ENCODE measurements around the gene HM13. TPM values are rescaled to one million over a fixed set of nuclear protein-coding genes. Genes with fewer than 3 reads are reported as not detected.
"Not testable (repeated sequence)": the region's sequence is repeated elsewhere in the genome, so short reads cannot be mapped to it uniquely, and the experiment has no call there.

Gene HM13, protein sequence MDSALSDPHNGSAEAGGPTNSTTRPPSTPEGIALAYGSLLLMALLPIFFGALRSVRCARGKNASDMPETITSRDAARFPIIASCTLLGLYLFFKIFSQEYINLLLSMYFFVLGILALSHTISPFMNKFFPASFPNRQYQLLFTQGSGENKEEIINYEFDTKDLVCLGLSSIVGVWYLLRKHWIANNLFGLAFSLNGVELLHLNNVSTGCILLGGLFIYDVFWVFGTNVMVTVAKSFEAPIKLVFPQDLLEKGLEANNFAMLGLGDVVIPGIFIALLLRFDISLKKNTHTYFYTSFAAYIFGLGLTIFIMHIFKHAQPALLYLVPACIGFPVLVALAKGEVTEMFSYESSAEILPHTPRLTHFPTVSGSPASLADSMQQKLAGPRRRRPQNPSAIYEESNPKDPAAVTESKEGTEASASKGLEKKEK
- total RNA-seq, result 181 and 193 TPM in 2 replicates

GRCh38 chr20:31514154-31515071 is at the start of gene HM13:
HM13 (plus strand) TSS chr20:31514442; CDS start chr20:31514552, 110 bp downstream.
- H3K27me3 Mint-ChIP-seq, result no peaks in the 10 kb centered on the region
- H3K9me3 Mint-ChIP-seq, result no peaks in the 10 kb centered on the region
- peak; percentile 97 for DNase-seq
- H3K27ac Mint-ChIP-seq, result peak within 1 kb of the TSS; percentile 45
- no peak within 1 kb of the TSS for H3K4me3 Mint-ChIP-seq
- H3K36me3 Mint-ChIP-seq (ENCODE audit: low read depth), result peaks cover 9% of the 10 kb centered on the region
- H3K4me1 Mint-ChIP-seq, result peaks cover 10% of the 10 kb centered on the region
- intact Hi-C loops (cut with micrococcal nuclease), result loop anchor here (1.0 to 10.0 kb wide), 4 partner anchors 50 to 208 kb away; partner anchors contain the start of genes BCL2L1 and ID1

- H3K36me3 Mint-ChIP-seq (ENCODE audit: low read depth); H3K9me3 Mint-ChIP-seq; H3K4me3 Mint-ChIP-seq; H3K27ac Mint-ChIP-seq; DNase-seq; H3K4me1 Mint-ChIP-seq; intact Hi-C loops (cut with micrococcal nuclease): not testable (repeated sequence)
- H3K27me3 Mint-ChIP-seq, result peaks cover 15% of the 10 kb centered on the region
These were observed 43.3 kb upstream of the HM13 start for GRCh38 chr20:31470946-31471345.

GRCh38 chr20:31472395-31473330 is 41.6 kb upstream of the HM13 start:
- Mint-ChIP-seq H3K36me3 (ENCODE audit: low read depth) (no peaks in the 10 kb centered on the region), H3K4me1 (peaks cover 6% of the 10 kb centered on the region), H3K27ac (no peak overlapping the region), H3K27me3 (peaks cover 30% of the 10 kb centered on the region), H3K9me3 (peaks cover 3% of the 10 kb centered on the region), H3K4me3 (no peak overlapping the region)
- intact Hi-C loops (cut with micrococcal nuclease), result no loop called here
- no peak for DNase-seq

GRCh38 chr20:31473331-31474096 is 40.7 kb upstream of the HM13 start:
- peaks cover 3% of the 10 kb centered on the region for H3K9me3 Mint-ChIP-seq
- no peak overlapping the region for H3K4me3 Mint-ChIP-seq
- peaks cover 32% of the 10 kb centered on the region for H3K27me3 Mint-ChIP-seq
- H3K4me1 Mint-ChIP-seq, result peaks cover 6% of the 10 kb centered on the region
- DNase-seq, result no peak
- intact Hi-C loops (cut with micrococcal nuclease), result no loop called here
- H3K27ac Mint-ChIP-seq, result no peak overlapping the region
- H3K36me3 Mint-ChIP-seq (ENCODE audit: low read depth), result no peaks in the 10 kb centered on the region

GRCh38 chr20:31474097-31474436 is 40.2 kb upstream of the HM13 start:
- H3K4me1 Mint-ChIP-seq, result peaks cover 6% of the 10 kb centered on the region

DNA sequence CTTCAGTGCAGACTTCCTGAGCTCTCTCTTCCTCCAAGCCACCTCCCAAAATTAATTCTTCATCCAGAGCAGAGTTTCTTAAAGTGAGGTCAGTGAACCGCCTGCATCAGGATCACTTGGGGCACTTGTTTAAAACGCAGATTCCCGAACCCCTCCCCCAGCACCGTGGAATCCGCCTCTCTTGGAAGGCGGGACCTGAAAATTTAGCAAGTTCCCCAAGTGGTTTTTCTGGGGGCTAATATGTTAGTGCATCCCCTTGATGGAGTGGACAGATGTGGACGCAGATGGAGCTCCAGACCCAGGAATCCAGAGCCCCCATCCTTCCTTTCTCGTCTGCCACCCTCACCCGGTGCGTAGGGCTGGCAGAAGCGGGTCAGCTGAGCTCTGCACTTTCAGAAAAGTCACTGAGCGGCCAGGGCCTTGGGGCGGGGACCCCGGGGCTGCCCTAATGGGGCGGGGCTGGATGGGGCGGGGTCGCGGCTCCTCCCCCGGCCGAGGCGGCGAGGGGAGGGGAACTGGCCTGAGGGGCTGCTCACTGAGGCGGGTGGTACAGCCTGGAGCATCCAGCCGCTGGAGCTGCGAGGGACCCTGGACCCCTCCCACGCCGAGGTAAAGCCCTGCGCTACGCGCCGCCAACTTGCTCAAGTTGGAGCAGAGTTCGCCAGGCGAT is 39.3 kb upstream of the HM13 start, which contains the start of the genes DEFB124 and REM1:
DEFB124 (minus strand) TSS at position 370 of the 670 bp plus-strand sequence. CDS start 2,114 bp downstream, outside the sequence.
REM1 (plus strand) TSS at position 531 of the 670 bp plus-strand sequence. CDS start 1,158 bp downstream, outside the sequence.
- H3K4me3 Mint-ChIP-seq, result peak within 1 kb of the TSS; percentile 7
- peaks cover 3% of the 10 kb centered on the region for H3K9me3 Mint-ChIP-seq
- DNase-seq, result no peak
- no peak within 1 kb of the TSS for H3K27ac Mint-ChIP-seq
- peaks cover 32% of the 10 kb centered on the region for H3K27me3 Mint-ChIP-seq
- no peaks in the 10 kb centered on the region for H3K36me3 Mint-ChIP-seq (ENCODE audit: low read depth)
- H3K4me1 Mint-ChIP-seq, result peaks cover 6% of the 10 kb centered on the region
- intact Hi-C loops (cut with micrococcal nuclease), result no loop called here

More at GRCh38 chr20:31474097-31474436, 40.2 kb upstream of the HM13 start:
- Mint-ChIP-seq H3K4me3 (no peak overlapping the region), H3K36me3 (ENCODE audit: low read depth) (no peaks in the 10 kb centered on the region), H3K9me3 (peaks cover 3% of the 10 kb centered on the region), H3K27ac (no peak overlapping the region), H3K27me3 (peaks cover 32% of the 10 kb centered on the region)
- intact Hi-C loops (cut with micrococcal nuclease), result no loop called here
- DNase-seq, result no peak

- DNase-seq, result no peak
- intact Hi-C loops (cut with micrococcal nuclease), result no loop called here
- peaks cover 3% of the 10 kb centered on the region for H3K9me3 Mint-ChIP-seq
- H3K36me3 Mint-ChIP-seq (ENCODE audit: low read depth), result no peaks in the 10 kb centered on the region
- H3K27ac Mint-ChIP-seq, result no peak overlapping the region
- H3K4me3 Mint-ChIP-seq, result no peak overlapping the region
- H3K27me3 Mint-ChIP-seq, result peaks cover 32% of the 10 kb centered on the region
- H3K4me1 Mint-ChIP-seq, result peaks cover 6% of the 10 kb centered on the region
These were observed 38.6 kb upstream of the HM13 start for GRCh38 chr20:31475472-31476293.

DNA sequence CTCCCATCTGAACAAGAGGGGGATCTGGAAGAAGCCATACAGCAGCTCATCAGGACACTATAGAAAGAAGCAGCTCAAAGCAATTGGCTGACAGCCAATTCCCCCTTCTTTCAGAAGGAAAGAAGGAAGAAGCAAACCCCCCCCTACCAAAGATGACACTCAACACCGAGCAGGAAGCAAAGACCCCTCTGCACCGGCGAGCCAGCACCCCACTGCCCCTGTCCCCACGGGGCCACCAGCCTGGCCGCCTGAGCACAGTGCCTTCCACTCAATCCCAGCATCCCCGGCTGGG is 38.0 kb upstream of the HM13 start:
- H3K36me3 Mint-ChIP-seq (ENCODE audit: low read depth), result no peaks in the 10 kb centered on the region
- intact Hi-C loops (cut with micrococcal nuclease), result no loop called here
- H3K9me3 Mint-ChIP-seq, result peaks cover 3% of the 10 kb centered on the region
- H3K27ac Mint-ChIP-seq, result no peak overlapping the region
- H3K4me1 Mint-ChIP-seq, result peaks cover 6% of the 10 kb centered on the region
- no peak for DNase-seq
- H3K4me3 Mint-ChIP-seq, result no peak overlapping the region
- peaks cover 32% of the 10 kb centered on the region for H3K27me3 Mint-ChIP-seq

DNA sequence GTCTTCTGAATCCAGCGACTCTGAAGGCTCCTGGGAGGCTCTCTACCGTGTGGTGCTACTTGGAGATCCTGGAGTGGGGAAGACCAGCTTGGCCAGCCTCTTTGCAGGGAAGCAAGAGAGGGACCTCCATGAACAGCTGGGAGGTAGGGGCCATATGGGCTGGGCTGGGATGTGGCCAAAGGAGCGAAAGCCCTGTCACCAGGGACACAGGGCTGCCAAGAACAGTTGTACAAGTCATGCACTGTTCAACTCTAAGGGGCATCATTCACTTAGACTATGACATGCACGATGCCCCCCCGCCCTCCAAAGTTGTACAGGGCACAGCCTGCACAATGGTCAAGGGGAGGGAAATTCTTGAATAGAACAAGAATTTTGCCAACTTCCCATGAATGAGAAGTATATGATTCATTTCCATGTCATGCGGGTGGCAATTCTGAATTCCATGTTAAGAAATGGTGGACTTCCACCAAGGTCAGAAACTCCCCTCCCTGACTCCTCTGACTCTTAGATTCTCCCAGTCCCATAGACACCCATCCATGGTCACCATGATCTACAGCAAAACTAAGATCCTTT is 37.5 kb upstream of the HM13 start:
- Mint-ChIP-seq H3K36me3 (ENCODE audit: low read depth) (no peaks in the 10 kb centered on the region), H3K4me1 (peaks cover 6% of the 10 kb centered on the region), H3K27me3 (peaks cover 34% of the 10 kb centered on the region), H3K9me3 (peaks cover 3% of the 10 kb centered on the region), H3K27ac (no peak overlapping the region), H3K4me3 (no peak overlapping the region)
- DNase-seq, result no peak
- intact Hi-C loops (cut with micrococcal nuclease), result no loop called here

DNA sequence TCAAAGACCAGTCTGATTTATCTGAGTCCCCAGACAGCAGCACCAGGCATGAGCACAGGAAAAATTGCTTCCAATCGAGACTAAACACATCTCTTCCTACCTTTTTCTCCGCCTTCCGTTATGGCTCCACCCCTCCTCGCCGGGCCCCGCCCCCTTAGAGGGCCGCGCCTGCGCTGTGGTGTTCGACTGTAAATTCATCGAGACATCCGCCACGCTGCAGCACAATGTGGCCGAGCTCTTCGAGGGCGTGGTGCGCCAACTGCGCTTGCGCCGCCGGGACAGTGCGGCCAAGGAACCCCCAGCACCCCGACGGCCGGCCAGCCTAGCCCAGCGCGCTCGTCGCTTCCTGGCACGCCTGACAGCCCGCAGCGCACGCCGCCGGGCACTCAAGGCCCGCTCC is 30.2 kb upstream of the HM13 start:
- intact Hi-C loops (cut with micrococcal nuclease), result no loop called here
- H3K4me1 Mint-ChIP-seq, result peaks cover 3% of the 10 kb centered on the region

DNA sequence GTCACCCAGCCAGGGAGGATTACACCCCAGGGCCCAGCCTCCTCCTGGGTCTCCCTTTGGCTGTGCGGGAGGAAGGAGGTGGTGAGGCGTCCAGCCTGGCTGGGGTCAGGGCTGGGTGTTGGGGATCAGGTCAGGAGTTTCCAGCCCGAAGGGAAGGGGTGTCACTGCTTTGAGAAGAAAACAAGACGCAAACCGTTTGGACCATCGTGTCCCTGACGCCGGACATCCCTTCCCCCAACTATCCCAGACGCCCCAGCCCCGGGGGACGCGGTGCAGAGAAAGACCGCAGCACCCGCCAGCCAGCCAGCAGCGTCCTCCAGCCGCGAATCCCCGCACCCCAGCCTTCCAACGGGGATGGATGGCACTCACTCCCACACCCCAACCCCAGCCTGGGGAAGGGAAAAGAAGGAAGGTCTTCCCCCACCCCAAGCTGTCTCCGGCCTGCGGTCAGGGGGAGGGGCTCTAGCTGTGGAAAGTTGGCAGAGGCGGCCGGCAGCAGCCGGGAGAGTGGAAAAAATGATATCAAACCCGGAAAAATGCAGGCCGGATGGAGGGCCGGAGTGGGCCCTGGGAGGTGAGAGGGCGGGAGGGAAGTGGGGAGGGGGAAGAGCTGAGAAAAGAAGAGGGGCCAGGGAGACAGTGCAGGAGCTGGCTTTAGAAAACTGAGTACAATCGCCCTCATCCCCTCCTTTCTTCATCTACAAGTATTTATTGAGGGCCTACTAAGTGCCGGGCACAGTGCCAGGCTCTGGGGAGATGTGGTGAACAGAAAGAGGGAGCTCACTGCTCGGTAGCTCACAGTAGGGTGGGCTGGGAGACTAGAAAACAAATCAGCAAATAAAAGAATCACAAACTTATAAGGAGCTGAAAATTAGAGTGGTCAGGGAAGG is 28.5 kb upstream of the HM13 start:
- peak overlapping the region; percentile 30 for H3K4me3 Mint-ChIP-seq
- peaks cover 3% of the 10 kb centered on the region for H3K4me1 Mint-ChIP-seq
- no peak for DNase-seq
- no peaks in the 10 kb centered on the region for H3K9me3 Mint-ChIP-seq
- peaks cover 7% of the 10 kb centered on the region for H3K27me3 Mint-ChIP-seq
- intact Hi-C loops (cut with micrococcal nuclease), result no loop called here
- H3K27ac Mint-ChIP-seq, result peak overlapping the region; percentile 34
- H3K36me3 Mint-ChIP-seq (ENCODE audit: low read depth), result no peaks in the 10 kb centered on the region

More for the DNA sequence above, 30.2 kb upstream of the HM13 start:
- no peak overlapping the region for H3K27ac Mint-ChIP-seq
- no peak overlapping the region for H3K4me3 Mint-ChIP-seq
- no peak for DNase-seq
- peaks cover 7% of the 10 kb centered on the region for H3K27me3 Mint-ChIP-seq
- no peaks in the 10 kb centered on the region for H3K36me3 Mint-ChIP-seq (ENCODE audit: low read depth)
- no peaks in the 10 kb centered on the region for H3K9me3 Mint-ChIP-seq

Data from activated CD4-positive, alpha-beta T cell treated with anti-CD3 and anti-CD28 coated beads, Interleukin-2, amount 10 ng/mL, durations not matched to agents 24 days and 14 days (primary cell).